ENCODE data around the gene SLC11A2.

The SLC11A2 gene

GRCh38 chr12:51025836-51026638, at the start of gene SLC11A2:
Gene SLC11A2, minus strand, starts transcription at chr12:51026384. Its CDS starts 15,656 bp downstream, at chr12:51010728.
- DNase-seq, result peak; percentile 93

DNA sequence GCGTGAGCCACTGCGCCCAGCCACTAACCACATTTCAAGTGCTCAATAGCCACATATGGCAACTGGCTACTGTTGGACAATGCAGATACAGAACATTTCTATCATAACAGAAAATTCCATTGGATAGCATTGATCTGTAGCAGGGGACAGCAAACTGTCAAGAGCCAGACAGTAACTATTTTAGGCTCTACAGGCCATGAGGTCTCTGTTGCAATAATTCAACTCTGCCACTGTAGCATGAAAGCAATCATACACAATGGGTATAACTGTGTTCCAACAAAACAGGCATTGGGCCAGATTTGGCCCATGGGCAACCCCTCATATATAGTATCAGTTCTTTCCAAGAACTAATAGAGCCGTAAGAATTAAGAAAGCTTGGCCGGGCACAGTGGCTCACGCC, 49.2 kb upstream of the SLC11A2 start:
- no peak for DNase-seq

GRCh38 chr12:51071663-51072062, 45.5 kb upstream of the SLC11A2 start:
- DNase-seq, result no peak

DNA sequence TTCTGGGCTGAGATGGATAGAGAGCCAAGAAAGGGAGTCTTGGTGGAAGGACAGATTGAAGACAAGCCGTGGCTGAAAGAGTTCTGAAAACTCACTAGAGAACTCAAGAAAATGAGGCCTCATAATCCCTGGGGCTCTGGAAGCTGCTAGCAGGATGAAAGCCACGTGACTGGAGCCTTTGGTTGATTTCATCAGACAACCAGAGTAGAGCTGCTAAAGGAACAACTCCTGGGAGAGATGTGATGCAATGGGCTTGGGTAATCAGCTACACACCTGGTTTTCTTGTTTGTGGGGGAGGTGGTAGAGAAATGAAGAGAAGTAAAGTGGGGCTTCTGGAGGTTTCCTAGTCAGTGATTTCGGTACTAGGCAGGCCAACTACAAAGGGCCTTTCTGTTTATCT, 43.8 kb upstream of the SLC11A2 start:
- DNase-seq, result no peak

GRCh38 chr12:51067771-51068170, 41.6 kb upstream of the SLC11A2 start:
- no peak for DNase-seq

- no peak for DNase-seq
Observed at GRCh38 chr12:51067229-51067628, 41.0 kb upstream of the SLC11A2 start.

DNA sequence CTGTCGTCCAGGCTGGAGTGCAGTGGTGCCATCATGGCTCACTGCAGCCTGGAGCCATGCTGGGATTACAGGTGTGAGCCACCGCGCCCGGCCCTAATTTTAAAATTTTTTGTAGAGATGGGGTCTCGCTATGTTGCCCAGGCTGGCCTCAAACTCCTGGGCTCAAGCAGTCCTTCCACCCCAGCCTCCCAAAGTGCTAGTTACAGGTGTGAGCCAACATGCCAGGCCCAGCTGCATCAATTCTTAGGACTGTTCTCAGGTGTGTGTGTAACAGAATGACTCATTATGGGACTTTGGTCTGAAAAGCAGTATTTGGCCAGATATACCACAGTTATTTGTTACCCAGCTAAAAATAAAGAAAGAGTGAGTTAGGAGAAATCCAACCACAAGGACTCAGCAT, 39.3 kb upstream of the SLC11A2 start:
- DNase-seq, result no peak

- no peak for DNase-seq
Observed at GRCh38 chr12:51062631-51063397, 36.6 kb upstream of the SLC11A2 start.

DNA sequence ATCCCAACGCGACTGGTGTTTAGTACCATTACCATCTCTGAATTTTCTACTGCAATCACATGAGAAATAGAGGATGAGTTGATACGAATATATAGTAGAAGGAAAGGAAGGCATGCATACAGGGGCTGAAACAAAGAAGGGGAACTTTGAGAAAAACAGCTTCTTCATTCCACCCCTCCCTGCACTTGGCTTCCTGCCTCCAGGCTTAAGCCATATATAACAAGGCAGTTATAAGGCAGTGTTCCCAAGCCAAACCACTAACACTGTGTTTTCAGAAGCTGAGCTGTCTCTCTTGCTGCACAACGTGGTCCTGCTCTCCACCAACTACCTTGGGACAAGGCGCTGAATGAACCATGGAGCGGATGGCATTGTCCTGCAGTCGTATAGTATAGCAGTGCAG, 32.9 kb upstream of the SLC11A2 start:
- DNase-seq, result no peak

- DNase-seq, result no peak
Observed at GRCh38 chr12:51056242-51056641, 30.1 kb upstream of the SLC11A2 start.

GRCh38 chr12:51055060-51055459, 28.9 kb upstream of the SLC11A2 start:
- no peak for DNase-seq

GRCh38 chr12:51051787-51052186, 25.6 kb upstream of the SLC11A2 start:
- DNase-seq, result no peak

GRCh38 chr12:51049525-51049924, 23.3 kb upstream of the SLC11A2 start:
- no peak for DNase-seq

DNA sequence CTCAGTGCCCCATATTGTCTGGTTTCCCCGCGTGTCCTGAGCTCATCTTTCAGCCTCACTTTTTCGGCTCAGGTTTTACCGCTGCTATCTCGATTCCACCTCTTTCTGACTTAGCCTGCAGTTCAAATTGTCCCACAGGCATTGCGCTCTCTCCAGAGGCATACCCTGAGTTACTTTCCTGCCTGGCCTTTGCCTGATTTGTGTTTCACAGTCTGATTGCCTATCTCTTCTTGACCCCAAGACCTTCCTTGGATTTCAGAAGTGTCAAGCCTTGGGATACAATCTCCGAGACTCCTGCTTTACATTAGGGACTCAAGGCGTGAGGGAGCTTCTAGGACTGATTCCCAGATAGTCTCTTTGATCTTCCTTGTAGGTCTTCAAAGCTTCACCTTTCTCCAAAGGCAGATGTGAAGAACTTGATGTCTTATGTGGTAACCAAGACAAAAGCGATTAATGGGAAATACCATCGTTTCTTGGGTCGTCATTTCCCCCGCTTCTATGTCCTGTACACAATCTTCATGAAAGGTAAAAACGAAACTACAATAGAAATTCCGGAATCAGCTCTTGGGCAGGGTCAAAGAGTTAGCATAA, 22.6 kb upstream of the SLC11A2 start:
- DNase-seq, result no peak

DNA sequence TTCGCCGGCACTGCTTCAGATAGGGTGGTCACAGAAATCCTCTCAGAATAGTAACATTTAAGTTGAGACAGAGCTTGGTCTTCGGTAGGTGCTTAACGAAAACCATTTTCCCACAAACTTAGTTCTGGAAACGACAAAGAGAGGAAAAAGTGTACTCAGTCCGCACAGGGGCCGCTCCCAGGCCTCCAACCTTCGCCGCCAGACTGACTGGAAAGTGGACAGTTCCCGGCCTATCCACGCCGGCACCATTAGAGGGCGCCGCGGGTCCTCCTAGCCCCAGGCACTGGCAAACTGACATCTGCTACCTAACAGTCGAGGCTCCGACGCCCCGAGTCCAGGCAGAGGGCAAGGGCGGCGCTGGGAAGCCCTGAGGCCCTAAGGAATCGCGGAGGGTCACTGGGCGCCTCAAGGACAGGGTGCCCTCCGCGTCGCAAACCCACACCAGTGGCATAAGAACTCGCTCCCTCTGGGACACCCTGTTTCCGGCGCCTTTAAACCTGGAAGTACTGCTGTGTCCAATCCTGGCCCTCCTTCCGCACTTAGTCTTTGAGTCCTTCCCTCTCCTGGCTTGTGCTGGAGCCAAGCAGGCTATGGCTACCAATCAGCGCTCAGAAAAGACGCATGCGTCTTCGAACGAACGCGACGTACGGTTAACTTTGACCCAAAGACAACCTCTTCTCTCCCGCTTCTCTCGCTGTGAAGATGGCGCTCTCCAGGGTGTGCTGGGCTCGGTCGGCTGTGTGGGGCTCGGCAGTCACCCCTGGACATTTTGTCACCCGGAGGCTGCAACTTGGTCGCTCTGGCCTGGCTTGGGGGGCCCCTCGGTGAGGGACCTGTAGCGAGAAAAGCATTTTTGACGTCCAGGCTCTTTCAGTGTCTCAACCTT, 21.7 kb upstream of the SLC11A2 start, which contains the start of gene LETMD1:
TSS of gene LETMD1 (plus strand) at position 673 of the 886 bp plus-strand sequence. CDS start at position 703, 30 bp downstream.
- DNase-seq, result peak; percentile 90

GRCh38 chr12:51036279-51036678, 10.1 kb upstream of the SLC11A2 start:
- DNase-seq, result no peak

DNA sequence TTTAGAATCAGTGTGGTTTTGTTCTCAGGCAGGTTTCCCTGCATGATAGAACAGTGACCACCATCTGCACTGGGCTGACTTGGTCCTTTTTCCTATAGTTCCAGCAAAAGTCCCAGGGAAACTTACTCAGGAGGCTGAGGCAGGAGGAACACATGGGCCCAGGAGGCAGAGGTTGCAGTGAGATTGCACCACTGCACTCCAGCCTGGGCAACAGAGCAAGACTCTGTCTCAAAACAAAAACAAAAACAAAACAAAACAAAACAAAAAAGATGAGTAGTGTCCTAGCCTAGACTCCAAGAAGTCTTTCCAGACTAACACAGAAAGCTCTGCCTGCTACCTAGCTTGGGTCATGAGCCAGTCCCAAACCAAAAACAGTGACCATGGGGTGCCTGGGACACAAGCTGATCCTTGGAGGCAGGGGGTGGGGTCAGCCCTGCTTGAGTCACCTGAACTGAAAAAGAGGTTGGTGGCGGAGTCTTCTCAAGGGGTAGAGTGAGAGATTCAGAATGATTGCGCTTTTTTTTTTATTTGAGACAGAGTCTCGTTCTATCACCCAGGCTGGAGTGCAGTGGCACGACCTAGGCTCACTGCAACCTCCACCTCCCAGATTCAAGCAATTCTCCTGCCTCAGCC, 7.4 kb upstream of the SLC11A2 start:
- DNase-seq, result no peak

- DNase-seq, result no peak
Observed at GRCh38 chr12:51033048-51033447, 6.9 kb upstream of the SLC11A2 start.

GRCh38 chr12:51028813-51029150, 2.6 kb upstream of the SLC11A2 start:
- DNase-seq, result no peak

DNA sequence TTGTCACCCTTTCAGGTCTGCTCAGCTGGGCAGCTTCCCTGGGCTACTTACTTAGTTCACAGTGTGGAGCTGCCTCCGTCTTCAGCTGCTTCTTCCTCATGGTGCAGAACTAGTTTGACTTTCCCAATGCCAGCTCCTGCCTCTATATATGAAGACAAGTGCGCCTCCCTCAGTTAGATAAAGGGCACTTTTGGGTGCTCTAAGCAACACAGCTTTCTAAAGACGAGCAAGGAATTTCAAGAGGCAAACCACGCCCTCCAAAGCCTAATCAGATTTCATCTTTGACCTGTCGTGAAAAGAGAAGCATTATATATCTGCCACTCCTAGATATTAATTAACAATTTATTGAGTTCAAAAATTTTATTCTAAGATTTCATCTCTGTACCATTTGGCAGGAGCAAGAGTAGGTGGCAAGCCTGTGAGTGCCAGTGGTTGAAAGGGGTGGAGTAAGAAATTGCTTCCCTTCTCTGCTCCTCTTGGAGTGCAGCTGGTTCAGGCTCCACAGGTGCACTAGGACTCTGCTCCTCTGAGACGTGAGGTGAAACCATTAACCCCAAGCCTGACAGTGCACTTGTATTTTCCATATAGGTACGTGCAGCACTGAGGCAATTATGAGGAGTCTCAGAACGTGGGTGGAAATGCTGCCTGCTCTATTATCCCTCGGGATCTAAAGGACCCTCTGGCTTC, 2.1 kb upstream of the SLC11A2 start:
- no peak for DNase-seq

- no peak for DNase-seq
Observed at GRCh38 chr12:51027342-51027835, 1.2 kb upstream of the SLC11A2 start.
